HL-60 (cell line): ENCODE results near the gene TMOD3.

Experiments
- DNase-seq, 2 experiments: peaks; one replicate each; pipeline ENCODE4 v3.0.0-alpha.2; 2010 to 2020; ENCODE audit warnings: low read depth in 1 of 2, low spot score in 1 of 2
- H3K27ac ChIP-seq: fragments of 250-450 bp; sonication (Bioruptor Pico); replicated peaks from 2 replicates; pipeline ENCODE4 v1.5.1; 2020; ENCODE audit warnings: mild to moderate bottlenecking, moderate library complexity
- H3K27me3 ChIP-seq: fragments of 250-450 bp; sonication (Bioruptor Pico); 2 replicates; pipeline ENCODE4 v1.5.1; 2021; ENCODE audit warnings: mild to moderate bottlenecking, moderate library complexity; ENCODE audit not compliant: insufficient read depth, poor library complexity, severe bottlenecking
- H3K4me3 ChIP-seq: replicated peaks from 2 replicates; pipeline ENCODE4 v1.5.1; 2011; ENCODE audit warnings: mild to moderate bottlenecking, control low read depth, low read length; ENCODE audit not compliant: insufficient read depth
- CTCF ChIP-seq: IDR thresholded peaks from one replicate; pipeline ENCODE4 v1.5.1; 2011; ENCODE audit warnings: low read length, control low read depth, inconsistent platforms; ENCODE audit not compliant: insufficient read depth
- GABPA ChIP-seq: IDR thresholded peaks from 2 replicates; pipeline ENCODE4 v1.6.1; 2012; ENCODE audit warnings: low read depth
- POLR2AphosphoS5 ChIP-seq: IDR thresholded peaks from 2 replicates; pipeline ENCODE4 v1.6.1; 2012; ENCODE audit warnings: low read depth
- REST ChIP-seq: IDR thresholded peaks from 2 replicates; pipeline ENCODE4 v1.6.1; 2012; ENCODE audit warnings: low read depth; ENCODE audit not compliant: insufficient replicate concordance
- SPI1 ChIP-seq: IDR thresholded peaks from 2 replicates; pipeline ENCODE4 v1.6.1; 2012; ENCODE audit warnings: low read depth, mild to moderate bottlenecking, borderline replicate concordance

Gene TMOD3

GRCh38 chr15:51841406-51842040 is 12.1 kb downstream of the TMOD3 start:
- Histone ChIP-seq H3K4me3 (no peak overlapping the region), H3K27ac (no peak overlapping the region), H3K27me3 (no peaks in the 10 kb centered on the region)
- no peak for TF ChIP-seq CTCF
- TF ChIP-seq GABPA: no peak
- no peak for TF ChIP-seq REST
- TF ChIP-seq POLR2AphosphoS5: no peak
- peak; percentile 78 for TF ChIP-seq SPI1
- DNase-seq: peak in 1 of 2 experiments; percentile 18

GRCh38 chr15:51842265-51842664 is 12.8 kb downstream of the TMOD3 start:
- Histone ChIP-seq H3K4me3 (no peak overlapping the region), H3K27ac (no peak overlapping the region; the same call in 1 of the 2 replicates), H3K27me3 (no peaks in the 10 kb centered on the region)
- TF ChIP-seq REST: no peak
- no peak for TF ChIP-seq POLR2AphosphoS5
- no peak for TF ChIP-seq CTCF
- no peak for DNase-seq

- Histone ChIP-seq H3K27me3 (no peaks in the 10 kb centered on the region), H3K4me3 (no peak overlapping the region), H3K27ac (peak overlapping the region; percentile 7)
- no peak for TF ChIP-seq CTCF
- no peak for TF ChIP-seq SPI1
- no peak for TF ChIP-seq POLR2AphosphoS5
- peak in 1 of 2 experiments; percentile 17 for DNase-seq
These were observed 13.6 kb downstream of the TMOD3 start for GRCh38 chr15:51842852-51843737.
